BLaER1 (cell line): ENCODE results near the gene RWDD1.
A peak's percentile ranks its signal among the peaks of the same experiment; 100 is the strongest.

Experiments
- H3K27ac ChIP-seq: shearing (Covaris generic); formaldehyde crosslinking; 2 replicates; pipeline ENCODE4 v1.8.1; 2022
- H3K27me3 ChIP-seq: shearing (Covaris generic); formaldehyde crosslinking; 2 replicates; pipeline ENCODE4 v1.8.1; 2022
- H3K36me3 ChIP-seq: shearing (Covaris generic); formaldehyde crosslinking; 2 replicates; pipeline ENCODE4 v1.8.1; 2022
- H3K4me1 ChIP-seq: shearing (Covaris generic); formaldehyde crosslinking; 2 replicates; pipeline ENCODE4 v1.8.1; 2022
- H3K4me2 ChIP-seq: shearing (Covaris generic); formaldehyde crosslinking; 2 replicates; pipeline ENCODE4 v1.8.1; 2022
- H3K4me3 ChIP-seq: shearing (Covaris generic); formaldehyde crosslinking; 2 replicates; pipeline ENCODE4 v1.8.1; 2022
- H3K9ac ChIP-seq: shearing (Covaris generic); formaldehyde crosslinking; 2 replicates; pipeline ENCODE4 v1.8.1; 2022
- H3K9me3 ChIP-seq: shearing (Covaris generic); formaldehyde crosslinking; 2 replicates; pipeline ENCODE4 v1.8.1; 2022
- H4K20me1 ChIP-seq: shearing (Covaris generic); formaldehyde crosslinking; 2 replicates; pipeline ENCODE4 v1.8.1; 2022
- Cebpa-rat ChIP-seq: shearing (Covaris generic); IDR thresholded peaks from 2 replicates; pipeline ENCODE4 v1.8.1; 2022

RWDD1 gene, protein sequence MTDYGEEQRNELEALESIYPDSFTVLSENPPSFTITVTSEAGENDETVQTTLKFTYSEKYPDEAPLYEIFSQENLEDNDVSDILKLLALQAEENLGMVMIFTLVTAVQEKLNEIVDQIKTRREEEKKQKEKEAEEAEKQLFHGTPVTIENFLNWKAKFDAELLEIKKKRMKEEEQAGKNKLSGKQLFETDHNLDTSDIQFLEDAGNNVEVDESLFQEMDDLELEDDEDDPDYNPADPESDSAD

DNA sequence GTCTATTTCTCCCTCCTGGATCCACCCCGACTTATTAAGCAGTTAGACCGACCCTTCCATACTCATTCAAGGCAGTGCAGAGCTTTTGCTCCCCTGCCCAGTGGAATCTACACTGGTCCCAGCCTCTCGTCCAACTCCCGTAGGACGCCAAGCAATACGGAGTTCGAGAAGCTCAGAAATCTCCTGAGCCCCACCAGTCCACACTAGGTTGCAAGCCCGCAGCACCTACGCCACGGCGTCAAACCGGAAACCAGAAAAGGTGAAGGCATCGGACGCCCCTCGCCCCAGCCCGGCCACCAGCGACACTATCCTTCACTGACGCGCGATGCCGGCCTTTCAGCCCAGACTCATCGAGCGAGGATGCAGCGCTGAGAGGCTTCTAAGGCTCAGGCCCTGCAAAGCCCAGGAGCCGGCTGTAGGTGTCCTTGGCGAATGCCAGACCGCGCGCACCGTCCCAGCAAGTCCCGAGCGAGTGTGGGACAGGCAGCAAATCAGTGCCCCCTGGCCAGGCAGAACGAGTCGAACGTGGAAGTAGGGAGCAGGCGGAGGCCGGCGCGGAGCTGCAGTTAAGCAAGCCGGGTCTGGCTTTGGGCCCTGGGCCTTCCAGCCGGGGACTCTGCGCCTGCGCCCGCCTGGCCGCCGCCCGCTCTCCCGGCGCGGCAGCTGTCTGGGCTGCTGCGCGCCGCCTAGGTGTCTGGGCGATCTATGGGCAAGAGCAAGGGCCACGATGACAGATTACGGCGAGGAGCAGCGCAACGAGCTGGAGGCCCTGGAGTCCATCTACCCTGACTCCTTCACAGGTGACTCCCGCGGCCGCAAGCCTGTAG is at the start of gene RWDD1:
RWDD1 (plus strand) TSS at position 649 of the 827 bp plus-strand sequence; CDS start at position 728, 79 bp downstream.
- Histone ChIP-seq H3K9ac (peak within 1 kb of the TSS; percentile 97), H3K4me2 (peak within 1 kb of the TSS; percentile 85), H3K36me3 (peaks cover 21% of the 10 kb centered on the region), H3K4me3 (peak within 1 kb of the TSS; percentile 79), H3K9me3 (no peaks in the 10 kb centered on the region), H4K20me1 (peaks cover 24% of the 10 kb centered on the region), H3K27me3 (no peaks in the 10 kb centered on the region), H3K4me1 (peaks cover 42% of the 10 kb centered on the region), H3K27ac (peak within 1 kb of the TSS; percentile 93)
- TF ChIP-seq Cebpa-rat = no peak

DNA sequence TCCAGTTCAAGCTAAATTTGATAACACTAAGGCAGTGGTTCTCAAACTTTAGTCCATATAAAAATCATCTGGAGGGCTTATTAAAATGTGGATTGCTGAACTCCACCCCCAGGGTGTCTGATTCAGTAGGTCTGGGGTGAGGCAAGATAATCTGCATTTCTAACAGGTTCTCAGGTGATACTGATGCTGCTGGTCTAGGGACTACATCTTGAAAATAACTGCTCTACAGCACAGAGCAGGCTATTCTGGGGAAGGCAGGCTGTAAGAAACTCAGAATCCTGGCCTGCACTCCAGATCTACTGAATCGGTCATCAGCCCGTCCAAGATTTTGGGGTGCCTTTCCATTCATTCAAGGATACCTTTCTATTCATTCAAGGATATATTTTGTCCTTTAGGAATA is 48.4 kb upstream of the RWDD1 start:
- no peak overlapping the region for H3K4me2 ChIP-seq
- no peaks in the 10 kb centered on the region for H3K9me3 ChIP-seq
- no peaks in the 10 kb centered on the region for H3K27me3 ChIP-seq
- H3K27ac ChIP-seq = no peak overlapping the region
- no peak overlapping the region for H3K4me3 ChIP-seq
- TF ChIP-seq Cebpa-rat = no peak
- H4K20me1 ChIP-seq = no peaks in the 10 kb centered on the region
- peaks cover 5% of the 10 kb centered on the region; the same call in 1 of the 2 replicates for H3K4me1 ChIP-seq
- H3K36me3 ChIP-seq = no peaks in the 10 kb centered on the region
- no peak overlapping the region for H3K9ac ChIP-seq

DNA sequence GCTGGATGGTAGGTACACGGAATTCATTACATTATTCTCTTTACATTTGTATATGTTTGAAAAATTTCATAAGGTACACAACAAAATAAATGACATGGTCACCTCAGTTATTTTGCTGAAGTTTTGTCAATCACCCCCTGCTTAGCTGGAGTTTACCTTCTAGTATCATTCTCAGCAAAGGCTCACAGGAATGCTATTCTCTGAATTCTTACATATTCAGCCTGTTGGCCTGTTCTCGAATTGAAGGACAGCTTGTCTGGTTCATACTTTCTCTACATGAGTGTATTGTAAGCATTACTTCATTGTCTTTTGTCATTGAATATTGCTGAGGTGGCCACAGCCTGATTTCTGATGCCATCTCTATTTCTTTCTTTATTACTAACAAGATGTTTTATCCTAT is 47.1 kb upstream of the RWDD1 start:
- H3K36me3 ChIP-seq = no peaks in the 10 kb centered on the region

GRCh38 chr6:116528133-116528532 is 43.2 kb upstream of the RWDD1 start:
- no peaks in the 10 kb centered on the region for H3K9me3 ChIP-seq
- H3K9ac ChIP-seq = no peak overlapping the region
- H4K20me1 ChIP-seq = no peaks in the 10 kb centered on the region
- H3K4me1 ChIP-seq = peaks cover 5% of the 10 kb centered on the region; the same call in 1 of the 2 replicates
- no peak overlapping the region for H3K4me3 ChIP-seq
- no peak for TF ChIP-seq Cebpa-rat
- H3K4me2 ChIP-seq = no peak overlapping the region
- H3K27me3 ChIP-seq = no peaks in the 10 kb centered on the region
- H3K27ac ChIP-seq = no peak overlapping the region
- no peaks in the 10 kb centered on the region for H3K36me3 ChIP-seq

More for the DNA sequence above, 47.1 kb upstream of the RWDD1 start:
- Histone ChIP-seq H3K4me2 (no peak overlapping the region), H3K27me3 (no peaks in the 10 kb centered on the region), H3K27ac (no peak overlapping the region), H3K9me3 (no peaks in the 10 kb centered on the region), H3K4me1 (peaks cover 5% of the 10 kb centered on the region; the same call in 1 of the 2 replicates), H4K20me1 (no peaks in the 10 kb centered on the region), H3K9ac (no peak overlapping the region), H3K4me3 (no peak overlapping the region)
- TF ChIP-seq Cebpa-rat = no peak

DNA sequence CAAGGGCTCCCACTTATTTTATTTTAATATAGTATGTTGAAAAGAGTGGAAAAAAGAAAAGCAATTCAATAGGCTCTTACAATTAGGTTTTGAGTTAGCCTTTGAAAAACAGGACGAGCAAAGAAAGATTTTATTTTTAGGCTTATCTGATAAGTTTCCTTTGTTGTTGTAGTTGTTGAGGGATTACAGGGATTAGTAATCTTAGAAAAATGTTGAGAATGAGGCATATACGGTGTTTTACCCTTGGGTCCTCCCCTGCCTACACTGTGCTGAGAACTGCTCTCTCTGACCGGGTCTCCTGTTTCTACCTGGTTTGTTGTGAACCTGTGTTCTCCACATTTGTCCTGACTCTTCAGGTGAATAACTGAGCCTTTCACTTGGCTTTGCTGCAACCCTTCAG is 42.5 kb upstream of the RWDD1 start:
- H3K9me3 ChIP-seq = no peaks in the 10 kb centered on the region
- no peaks in the 10 kb centered on the region for H3K36me3 ChIP-seq
- no peak overlapping the region for H3K4me3 ChIP-seq
- no peaks in the 10 kb centered on the region for H4K20me1 ChIP-seq
- H3K4me1 ChIP-seq = peaks cover 5% of the 10 kb centered on the region; the same call in 1 of the 2 replicates
- no peak overlapping the region for H3K9ac ChIP-seq
- no peak for TF ChIP-seq Cebpa-rat
- no peak overlapping the region for H3K4me2 ChIP-seq
- no peaks in the 10 kb centered on the region for H3K27me3 ChIP-seq
- H3K27ac ChIP-seq = no peak overlapping the region

GRCh38 chr6:116529466-116530290 is 41.6 kb upstream of the RWDD1 start:
- Histone ChIP-seq H3K4me2 (no peak overlapping the region), H3K4me3 (no peak overlapping the region), H4K20me1 (no peaks in the 10 kb centered on the region), H3K27ac (no peak overlapping the region), H3K27me3 (no peaks in the 10 kb centered on the region), H3K4me1 (peaks cover 5% of the 10 kb centered on the region; the same call in 1 of the 2 replicates), H3K36me3 (no peaks in the 10 kb centered on the region), H3K9ac (no peak overlapping the region), H3K9me3 (no peaks in the 10 kb centered on the region)
- TF ChIP-seq Cebpa-rat = no peak

- Histone ChIP-seq H3K9me3 (no peaks in the 10 kb centered on the region), H3K4me3 (no peak overlapping the region), H3K4me2 (no peak overlapping the region), H3K4me1 (peaks cover 5% of the 10 kb centered on the region; the same call in 1 of the 2 replicates), H3K9ac (no peak overlapping the region), H3K36me3 (no peaks in the 10 kb centered on the region), H3K27ac (no peak overlapping the region), H3K27me3 (no peaks in the 10 kb centered on the region), H4K20me1 (no peaks in the 10 kb centered on the region)
- no peak for TF ChIP-seq Cebpa-rat
These were observed 40.9 kb upstream of the RWDD1 start for GRCh38 chr6:116530436-116530835.

DNA sequence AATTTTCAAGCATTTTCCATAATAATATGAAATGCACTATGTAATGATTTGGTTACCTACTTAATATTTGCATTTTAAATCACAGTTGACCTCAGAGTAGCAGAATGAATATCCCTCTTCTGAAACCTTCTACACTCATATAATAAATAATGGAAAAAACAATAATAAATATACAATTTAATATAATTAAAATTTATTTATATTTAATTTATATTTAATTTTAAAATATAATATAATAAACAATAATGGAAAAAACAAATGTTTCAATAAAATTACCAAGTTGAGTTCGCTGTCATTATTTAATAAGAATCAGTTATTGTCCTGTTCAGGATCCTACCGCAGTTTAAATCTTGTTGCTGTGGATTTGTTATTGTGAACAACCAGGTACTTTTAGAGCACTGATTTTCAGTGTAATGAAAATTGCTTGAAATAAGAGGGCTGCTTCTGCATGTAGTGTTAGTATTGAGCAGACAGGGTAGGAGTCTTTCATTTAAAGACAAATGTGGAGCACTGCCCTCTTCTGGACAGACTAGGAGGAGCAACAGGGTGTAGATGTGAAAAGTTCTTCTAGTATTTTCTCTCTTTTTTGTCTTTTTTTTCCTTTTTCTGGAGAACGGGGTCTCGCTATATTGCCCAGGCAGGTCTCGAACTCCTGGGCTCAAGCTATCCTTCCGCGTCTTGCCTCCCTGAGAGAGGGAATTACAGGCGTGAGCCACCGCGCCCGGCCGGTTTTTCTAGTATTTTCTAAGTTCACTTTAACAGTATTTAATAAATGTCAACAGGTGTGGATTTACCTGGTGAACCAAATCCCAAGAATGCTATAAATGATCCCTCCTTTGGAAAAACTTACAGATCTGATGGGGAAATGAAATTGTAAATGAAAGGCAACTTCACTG is 39.4 kb upstream of the RWDD1 start:
- no peak for TF ChIP-seq Cebpa-rat
- no peak overlapping the region for H3K9ac ChIP-seq
- H3K4me3 ChIP-seq = no peak overlapping the region
- H3K27ac ChIP-seq = no peak overlapping the region
- H3K27me3 ChIP-seq = no peaks in the 10 kb centered on the region
- H3K36me3 ChIP-seq = no peaks in the 10 kb centered on the region
- no peaks in the 10 kb centered on the region for H3K9me3 ChIP-seq
- no peaks in the 10 kb centered on the region for H4K20me1 ChIP-seq
- H3K4me1 ChIP-seq = no peaks in the 10 kb centered on the region
- H3K4me2 ChIP-seq = no peak overlapping the region
